Effector CD8-positive, alpha-beta T cell (primary cell): ENCODE results near the gene TLCD3A.
A peak's percentile ranks its signal among the peaks of the same experiment; 100 is the strongest.
"Not testable (repeated sequence)": the region's sequence is repeated elsewhere in the genome, so short reads cannot be mapped to it uniquely, and the experiment has no call there.

Source experiments
- DNase-seq: peaks from one replicate; lab custom pipeline; 2025; lab: John Stamatoyannopoulos, UW

The TLCD3A gene

DNA sequence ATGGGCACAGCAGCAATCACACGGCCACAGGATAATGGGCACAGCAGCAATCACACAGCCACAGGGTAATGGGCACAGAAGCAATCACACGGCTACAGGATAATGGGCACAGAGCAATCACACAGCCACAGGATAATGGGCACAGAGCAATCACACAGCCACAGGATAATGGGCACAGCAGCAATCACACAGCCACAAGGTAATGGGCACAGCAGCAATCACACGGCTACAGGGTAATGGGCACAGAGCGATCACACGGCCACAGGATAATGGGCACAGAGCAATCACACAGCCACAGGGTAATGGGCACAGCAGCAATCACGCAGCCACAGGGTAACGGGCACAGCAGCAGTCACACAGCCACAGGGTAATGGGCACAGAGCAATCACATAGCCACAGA, 17.0 kb downstream of the TLCD3A start:
- not testable (repeated sequence) for DNase-seq

DNA sequence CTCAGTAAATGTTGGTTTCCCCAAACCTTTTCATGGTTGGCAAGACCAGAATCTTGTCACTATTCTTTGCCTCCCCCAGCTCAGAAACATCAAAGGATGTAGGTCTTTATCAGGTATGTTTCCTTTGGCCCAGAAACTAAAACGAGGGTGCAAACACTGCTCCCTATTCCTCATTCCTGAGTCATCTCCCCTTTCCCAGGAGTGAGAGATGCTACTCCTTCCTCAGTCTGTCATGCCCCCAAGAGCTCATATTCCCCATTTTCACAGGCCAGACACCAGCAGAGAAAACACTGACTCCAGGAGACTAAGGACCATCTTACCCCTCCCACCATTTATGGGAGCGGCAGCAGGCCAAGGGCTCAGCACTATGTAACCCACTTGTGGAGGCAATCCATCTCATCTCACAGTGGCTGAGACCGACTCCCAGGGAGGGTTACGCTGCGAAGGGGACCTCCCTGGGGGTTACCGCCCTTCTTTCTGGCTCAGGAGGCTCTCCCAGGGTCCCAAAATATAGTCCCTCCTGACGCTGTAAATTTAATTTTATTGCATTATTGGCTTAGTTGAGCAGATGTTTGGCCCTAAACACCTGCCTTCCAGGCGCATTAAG, 18.1 kb downstream of the TLCD3A start:
- no peak for DNase-seq

DNA sequence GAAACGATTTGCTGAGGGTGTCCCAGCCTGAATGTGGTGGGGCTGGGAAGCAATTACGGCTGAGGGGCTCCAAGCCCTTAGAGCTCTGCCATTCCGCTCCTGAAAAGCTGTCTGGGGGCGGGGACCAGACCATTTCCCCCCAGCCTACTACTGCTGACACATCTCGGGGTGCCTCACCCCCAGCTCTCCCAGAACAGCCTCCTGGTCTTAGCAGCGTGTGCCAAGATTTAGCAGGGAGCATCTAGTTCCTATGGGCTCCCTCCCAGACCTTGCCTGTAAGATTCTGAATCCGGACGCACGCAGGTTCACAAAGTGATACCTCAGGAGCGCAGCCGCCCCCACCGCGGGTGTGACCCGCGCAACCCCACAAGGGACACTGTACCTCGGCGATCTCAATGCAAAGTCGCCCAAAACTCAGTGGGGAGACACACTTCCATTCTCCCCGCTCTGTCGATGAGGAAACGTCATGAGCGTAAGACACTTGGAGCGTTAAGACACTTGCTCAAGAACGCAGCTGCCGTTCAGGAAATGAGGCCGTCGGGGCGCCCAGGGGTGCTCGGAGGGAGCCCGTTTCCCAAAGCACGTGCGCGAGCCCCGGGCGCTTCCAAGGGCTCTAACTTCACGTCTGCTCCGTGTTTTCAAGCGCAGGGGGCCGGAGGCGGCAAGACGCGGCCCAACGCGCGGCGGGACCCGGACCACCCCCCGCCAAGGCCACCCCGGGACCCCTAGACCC, 19.0 kb downstream of the TLCD3A start:
- peak; percentile 37 for DNase-seq

DNA sequence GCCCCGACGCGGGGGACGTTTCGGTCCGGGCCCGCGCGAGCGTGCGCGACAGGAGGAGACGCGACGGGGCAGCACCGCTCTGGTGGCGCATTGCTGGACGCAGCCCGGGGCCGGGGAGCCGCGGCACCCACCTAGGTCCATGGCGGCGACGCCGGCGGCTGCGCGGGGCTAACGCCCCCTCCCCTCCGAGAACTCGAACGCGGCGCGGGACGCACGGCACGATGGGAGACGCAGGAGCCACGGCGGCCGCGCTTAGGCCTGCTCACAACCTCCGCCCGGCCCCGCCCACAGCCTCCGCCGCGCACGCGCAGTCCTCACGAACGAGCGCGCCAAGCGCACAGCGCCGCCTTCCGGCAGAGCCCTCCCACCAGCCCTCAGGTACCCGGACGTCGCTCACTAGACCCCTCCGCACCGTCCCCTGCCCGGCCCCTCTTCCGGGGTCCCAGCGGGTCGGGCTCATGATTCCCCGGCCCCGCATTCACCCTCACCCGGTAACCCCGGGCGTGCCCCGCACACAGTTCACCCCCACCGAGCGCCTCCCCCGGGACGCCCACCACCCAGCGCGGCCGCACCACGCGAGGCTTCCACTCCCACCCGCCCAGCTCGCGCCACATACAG, 19.7 kb downstream of the TLCD3A start, which contains the start of gene GEMIN4:
Gene GEMIN4 (minus strand): TSS at position 263 of the 618 bp plus-strand sequence. CDS start 122 bp downstream, at position 141.
- peak; percentile 95 for DNase-seq

DNA sequence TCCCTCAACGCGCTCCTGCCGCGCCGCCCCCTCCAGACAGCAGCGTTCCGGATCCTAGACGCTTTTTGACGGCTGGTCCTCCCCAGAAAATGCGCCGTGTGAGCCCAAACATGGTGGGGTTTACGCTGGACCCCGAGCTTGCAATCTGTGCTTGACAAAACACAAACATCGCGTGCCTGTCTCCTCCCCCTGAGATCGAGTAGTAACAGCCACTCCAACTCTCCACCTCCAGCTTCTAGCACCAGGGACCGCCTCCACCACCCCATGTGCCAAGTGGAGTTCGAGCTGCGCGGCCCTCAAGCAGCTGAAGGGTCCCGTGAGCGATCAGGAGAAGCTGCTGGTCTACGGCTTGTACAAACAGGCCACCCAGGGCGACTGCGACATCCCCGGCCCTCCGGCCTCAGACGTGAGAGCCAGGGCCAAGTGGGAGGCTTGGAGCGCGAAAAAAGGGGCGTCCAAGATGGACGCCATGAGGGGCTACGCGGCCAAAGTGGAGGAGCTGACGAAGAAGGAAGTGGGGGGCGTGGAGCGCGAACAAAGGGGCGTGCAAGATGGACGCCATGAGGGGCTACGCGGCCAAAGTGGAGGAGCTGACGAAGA, 20.3 kb downstream of the TLCD3A start:
- DNase-seq = no peak

DNA sequence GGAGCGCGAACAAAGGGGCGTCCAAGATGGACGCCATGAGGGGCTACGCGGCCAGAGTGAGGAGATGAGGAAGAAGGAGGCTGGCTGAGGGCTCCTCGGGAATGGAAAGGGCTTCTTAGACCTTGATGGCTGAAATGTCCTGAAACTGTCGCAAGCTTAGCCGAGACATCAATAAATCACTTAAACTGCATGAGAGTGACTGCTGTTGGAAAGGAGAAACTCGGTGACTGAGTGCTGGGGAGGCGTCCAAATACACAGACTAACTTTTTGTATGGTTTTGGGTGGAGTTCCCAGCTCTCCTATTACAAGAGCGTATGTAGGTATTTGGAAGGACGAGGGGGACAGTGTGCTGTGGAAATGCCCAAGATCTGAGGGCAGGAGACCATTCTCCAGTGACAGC, 21.0 kb downstream of the TLCD3A start:
- no peak for DNase-seq

DNA sequence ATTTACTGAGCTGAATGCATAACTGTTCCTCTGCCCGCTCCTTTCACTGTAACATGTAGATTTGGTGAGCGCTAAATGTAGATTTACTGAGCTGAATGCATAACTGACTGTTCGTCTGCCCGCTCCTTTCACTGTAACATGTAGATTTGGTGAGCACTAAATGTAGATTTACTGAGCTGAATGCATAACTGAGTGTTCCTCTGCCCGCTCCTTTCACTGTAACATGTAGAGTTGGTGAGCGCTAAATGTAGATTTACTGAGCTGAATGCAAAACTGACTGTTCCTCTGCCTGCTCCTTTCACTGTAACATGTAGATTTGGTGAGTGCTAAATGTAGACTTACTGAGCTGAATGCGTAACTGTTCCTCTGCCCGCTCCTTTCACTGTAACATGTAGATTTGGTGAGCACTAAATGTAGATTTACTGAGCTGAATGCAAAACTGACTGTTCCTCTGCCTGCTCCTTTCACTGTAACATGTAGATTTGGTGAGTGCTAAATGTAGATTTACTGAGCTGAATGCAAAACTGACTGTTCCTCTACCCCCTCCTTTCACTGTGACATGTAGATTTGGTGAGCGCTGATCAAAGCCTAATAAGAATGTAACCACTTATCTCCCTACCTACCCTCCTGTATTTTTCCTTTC, 23.0 kb downstream of the TLCD3A start:
- not testable (repeated sequence) for DNase-seq

DNA sequence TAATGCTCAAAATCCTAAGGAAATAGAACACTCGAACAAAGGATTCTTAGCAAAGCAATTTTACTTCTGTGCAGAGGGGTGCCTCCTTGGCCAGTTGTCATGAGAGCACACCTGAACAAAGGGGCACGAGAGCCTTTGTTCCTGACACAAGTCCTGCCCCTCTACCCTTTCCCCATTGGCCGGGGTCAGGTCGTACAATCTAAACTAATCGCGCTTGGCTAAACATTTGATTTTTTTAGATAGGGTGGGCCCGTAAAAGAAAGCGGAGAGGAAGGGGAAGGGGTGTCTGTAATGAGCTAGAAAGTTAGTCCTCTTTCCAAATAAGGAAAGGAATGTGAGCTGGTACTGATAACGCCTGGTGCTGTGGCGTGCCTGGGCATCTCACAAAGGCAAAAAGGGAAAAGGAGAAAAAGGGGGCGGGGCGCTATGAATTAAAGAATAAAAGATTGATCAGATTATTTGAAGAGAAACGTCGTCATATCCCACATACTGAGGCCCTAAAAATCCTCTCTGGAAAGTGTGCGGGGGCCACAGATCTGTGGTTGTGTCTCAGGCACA, 23.7 kb downstream of the TLCD3A start:
- DNase-seq = not testable (repeated sequence)

DNA sequence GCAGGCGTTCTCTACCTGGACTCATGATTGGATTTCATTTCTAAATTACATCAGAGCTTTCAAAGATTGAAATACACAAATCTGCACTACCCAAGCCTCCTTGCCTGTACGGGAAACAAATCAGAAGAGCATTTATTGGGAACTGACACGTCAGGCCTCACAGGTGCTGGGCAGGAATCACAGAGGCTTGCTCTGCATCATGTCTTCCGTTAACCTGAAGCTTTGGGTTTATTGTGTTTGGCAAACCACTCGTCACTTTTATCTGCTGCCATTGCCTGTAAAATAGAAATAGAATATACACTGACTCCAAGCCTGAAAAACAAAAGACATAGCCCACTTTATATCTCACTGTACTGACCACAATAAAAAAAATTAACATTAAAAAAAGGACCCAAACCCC, 27.6 kb downstream of the TLCD3A start:
- DNase-seq = no peak

DNA sequence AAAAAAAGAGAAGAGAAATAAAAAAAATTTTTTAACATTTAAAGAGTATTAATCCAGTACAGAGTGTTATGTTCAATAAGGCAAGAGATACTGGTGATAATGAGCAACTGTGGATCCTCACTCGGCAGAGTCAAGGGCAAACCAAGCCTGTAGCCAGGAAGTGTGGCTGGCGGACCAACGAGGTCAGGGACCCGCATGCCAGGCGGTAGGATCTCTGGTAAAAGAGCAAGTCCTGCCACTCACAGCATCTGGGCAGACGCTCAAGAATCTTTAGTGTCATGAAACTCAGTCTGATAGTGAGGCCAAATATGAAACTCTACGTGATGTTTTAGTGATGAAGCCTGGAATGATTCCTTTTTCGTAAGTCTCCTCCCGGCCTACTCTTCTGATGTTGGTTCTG, 28.0 kb downstream of the TLCD3A start:
- no peak for DNase-seq

DNA sequence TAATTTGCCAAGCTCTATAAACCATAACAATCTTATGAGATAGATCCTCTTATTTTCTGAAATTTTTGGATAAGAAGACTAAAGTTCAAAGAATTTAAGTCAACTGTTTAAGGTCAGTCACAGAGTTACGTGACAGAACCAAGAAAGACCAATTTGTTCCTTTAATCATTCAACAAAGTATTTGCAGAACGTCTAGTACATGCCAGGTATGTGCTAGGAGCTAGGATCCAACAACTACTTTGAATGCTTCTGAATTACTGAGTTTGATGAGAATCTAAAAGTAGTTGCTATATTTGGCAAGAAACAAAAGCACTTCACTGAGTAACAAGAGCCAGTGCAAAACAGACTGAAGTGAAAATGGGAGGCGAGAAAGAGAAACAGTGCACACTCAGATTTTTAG, 34.7 kb downstream of the TLCD3A start:
- no peak for DNase-seq

DNA sequence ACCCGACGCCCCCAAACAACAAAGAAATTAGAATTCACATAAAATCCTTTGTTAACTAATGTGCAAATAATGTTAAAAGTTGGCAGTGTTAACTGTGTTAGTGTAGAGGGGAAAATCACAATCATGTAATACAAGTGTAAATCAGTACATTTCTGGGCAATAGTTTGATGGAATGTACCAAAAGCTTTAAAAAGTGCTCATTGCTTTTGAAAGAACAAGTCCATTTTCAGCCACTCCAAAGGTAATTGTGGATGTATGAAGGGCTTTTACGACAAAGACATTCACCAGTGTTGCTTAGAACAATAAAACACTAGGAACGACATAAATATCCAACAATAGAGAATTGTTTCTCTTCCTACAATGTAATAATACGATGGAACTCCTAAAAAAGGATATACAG, 40.6 kb downstream of the TLCD3A start:
- no peak for DNase-seq

DNA sequence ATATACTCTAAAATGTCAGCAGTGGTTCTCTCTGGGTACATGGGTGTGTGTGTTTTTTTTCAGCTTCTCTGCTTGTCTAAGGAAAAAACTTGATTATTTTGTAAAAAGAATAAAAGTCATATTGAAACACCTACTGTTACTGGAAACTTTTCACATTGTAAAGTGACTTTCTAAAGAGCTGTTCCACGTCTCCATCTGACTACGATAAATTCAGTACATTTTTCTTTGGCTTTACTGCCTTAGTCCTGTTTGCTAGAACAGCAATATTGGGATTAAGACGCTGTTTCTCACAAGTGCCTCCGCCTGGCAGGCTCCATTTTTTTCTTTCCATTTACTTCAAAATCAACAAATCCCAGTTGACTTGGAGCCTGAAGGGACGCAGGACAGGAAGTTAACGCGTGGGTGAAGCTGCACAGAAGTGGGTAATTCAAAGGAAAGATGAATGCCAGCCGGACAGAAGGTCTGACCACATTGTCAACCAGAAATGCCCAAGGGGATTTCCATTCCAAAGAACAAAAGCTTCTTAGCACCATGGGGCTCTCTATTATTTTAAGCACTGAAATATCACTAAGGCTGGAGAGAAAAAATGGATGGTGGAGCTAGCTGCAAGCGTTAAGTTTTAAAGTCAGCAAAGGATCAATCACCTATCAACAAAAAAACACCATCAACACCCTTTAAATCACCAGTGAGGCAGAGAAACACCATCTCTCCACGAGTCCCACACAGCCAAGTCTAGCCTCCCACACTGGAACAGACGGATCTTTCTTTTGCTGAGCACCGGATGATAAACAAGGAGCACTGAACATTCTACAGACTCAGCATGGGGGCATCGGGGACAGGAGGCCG, 41.3 kb downstream of the TLCD3A start:
- DNase-seq = no peak

DNA sequence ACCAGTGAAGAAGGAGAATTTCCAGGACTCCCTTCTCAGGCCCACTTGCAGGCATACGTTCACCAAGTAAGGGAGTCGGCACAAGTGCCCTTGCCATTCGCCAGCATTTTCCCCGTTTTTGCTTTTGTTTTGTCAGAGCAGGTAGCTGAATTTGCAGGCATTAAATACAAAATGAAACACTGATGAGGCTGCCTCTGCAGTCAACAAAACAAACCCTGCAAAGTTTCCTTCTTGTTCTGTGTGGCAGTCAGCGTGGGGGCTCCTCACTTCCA, 41.9 kb downstream of the TLCD3A start:
- no peak for DNase-seq

DNA sequence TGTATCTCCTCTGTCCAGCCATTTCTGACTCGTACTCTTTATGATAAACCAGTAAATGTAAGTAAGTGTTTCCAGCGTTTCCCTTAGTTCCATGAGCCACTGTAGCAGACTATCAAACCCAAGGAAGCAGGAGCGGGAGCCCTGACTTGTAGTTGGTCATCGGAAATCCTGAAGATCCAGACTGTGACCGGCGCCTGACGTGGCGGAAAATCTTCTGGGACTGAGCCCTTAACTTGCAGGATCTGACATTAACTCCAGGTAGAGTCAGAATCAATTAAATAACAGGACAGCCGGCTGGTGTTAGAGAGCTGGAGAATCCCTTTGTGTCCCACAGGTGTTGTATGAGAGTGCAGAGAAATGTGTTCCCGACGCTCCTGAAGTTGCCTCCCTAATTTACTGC, 45.7 kb downstream of the TLCD3A start:
- no peak for DNase-seq

DNA sequence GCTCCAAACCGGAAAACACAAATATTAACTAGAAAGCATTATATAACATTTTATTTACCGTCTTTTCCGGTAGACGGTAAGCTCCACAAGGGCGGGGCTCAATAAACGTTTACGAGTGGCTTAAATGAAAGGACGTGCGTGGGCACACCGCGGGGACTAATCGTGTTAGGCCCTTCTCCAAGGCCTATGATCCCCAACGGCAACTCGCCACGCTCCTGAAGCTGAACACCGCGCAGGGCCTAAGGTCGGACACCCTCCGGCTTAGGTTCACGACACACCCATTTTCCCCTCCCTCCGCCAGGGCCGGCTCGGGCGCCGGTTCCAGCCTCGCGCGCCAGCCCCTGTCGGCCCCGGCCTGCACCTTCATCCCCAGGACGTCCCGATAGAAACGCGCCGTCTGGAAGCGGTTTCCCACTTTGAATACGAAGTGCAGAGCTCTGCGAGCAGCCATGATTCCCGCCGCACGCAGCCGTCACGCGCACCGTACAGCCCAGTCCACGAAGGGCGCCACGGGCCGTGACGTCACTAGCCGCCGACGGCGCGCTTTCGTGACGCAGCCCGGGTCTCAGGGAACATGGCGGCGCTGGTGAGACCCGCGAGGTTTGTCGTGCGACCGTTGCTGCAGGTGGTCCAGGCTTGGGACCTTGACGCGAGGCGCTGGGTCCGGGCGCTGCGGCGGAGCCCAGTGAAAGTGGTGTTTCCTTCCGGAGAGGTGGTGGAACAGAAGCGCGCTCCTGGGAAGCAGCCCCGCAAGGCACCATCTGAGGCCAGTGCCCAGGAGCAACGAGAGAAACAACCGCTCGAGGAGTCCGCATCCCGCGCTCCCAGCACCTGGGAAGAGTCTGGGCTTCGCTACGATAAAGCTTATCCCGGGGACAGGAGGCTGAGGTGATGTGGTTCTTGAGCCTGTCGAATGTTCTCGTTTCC, 49.7 kb downstream of the TLCD3A start, which contains the start of the genes GLOD4 and MRM3:
Gene GLOD4 (minus strand): TSS at position 476 of the 927 bp plus-strand sequence. CDS start 25 bp downstream, at position 451.
Gene MRM3 (plus strand): TSS at position 549 of the 927 bp plus-strand sequence. CDS start 26 bp downstream, at position 575.
- peak; percentile 93 for DNase-seq

DNA sequence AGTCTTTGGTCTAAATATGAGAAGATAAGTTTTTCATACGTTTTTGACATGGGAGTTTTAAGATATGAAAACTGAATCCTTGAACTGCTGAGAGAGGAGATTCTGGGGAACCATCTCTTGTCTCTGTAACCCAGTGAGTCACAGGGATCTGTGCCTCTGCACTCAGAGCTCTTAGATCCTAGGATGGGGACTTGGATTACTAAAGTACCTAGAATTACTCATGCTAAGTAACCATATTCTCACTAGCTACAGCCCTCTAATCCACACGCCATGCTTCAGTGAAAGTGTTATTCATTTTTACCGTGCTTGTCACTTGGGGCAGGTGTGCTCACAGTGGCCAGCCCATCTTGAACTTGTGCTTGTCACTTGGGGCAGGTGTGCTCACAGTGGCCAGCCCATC, 51.7 kb downstream of the TLCD3A start:
- DNase-seq = no peak

DNA sequence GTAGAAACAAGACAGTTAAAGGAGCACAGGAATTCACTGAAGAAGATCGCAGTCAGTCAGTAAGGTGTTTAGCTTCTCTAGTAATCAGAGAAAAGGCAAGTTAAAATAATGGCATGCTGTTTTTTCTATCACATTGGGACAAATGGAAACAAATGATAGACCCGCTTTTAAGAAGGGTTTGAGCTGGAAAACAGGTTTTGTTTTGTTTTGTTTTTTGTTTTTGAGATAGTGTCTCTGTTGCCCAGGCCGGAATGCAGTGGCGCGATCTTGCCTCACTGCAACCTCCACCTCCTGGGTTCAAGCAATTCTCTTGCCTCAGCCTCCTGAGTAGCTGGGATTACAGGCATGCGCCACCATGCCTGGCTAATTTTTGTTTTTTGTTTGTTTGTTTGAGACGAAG, 53.5 kb downstream of the TLCD3A start:
- DNase-seq = not testable (repeated sequence)

DNA sequence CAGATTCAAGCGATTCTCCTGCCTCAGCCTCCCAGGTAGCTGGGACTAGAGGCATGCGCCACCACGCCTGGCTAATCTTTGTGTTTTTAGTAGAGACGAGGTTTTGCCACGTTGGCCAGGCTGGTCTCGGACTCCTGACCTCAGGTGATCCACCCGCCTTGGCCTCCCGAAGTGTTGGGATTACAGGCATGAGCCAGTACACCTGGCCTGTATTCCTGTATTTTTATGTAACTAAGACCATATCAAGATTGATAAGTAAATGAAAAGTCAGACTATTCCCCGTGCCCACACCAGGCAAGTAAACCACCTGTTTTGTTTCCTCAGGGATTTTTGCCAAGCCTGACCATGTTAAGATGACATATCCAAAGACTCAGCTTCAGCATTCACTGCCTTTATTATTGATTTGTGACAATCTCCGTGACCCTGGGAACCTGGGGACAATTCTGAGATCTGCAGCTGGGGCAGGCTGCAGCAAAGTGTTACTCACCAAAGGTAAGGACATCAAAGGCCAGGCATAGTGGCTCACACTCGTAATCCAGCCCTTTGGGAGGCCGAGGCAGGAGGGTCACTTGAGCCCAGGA, 55.3 kb downstream of the TLCD3A start:
- no peak for DNase-seq

DNA sequence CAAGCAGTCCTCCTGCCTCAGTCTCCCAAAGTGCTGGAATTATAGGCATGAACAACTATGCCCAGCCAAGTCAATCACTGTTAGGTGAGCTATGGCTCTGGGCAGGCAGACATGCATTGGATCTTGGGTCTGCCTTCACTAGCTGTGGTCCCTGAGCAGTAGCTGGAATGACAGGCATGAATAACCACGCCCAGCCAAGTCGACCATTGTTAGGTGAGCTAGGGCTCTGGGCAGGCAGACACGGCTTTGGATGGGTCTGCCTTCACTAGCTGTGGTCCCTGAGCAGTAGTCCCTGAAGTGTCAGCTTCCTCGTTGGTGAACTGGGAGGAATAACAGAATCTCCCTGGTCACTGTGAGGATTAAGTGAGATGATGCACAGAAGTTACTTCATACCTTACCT, 56.2 kb downstream of the TLCD3A start:
- no peak for DNase-seq
